Astrocyte (in vitro differentiated cells and primary cell): ENCODE measurements around the gene FITM1. TPM values are rescaled to one million over a fixed set of nuclear protein-coding genes. Genes with fewer than 3 reads are reported as not detected.

Experiments
- DNase-seq: peaks from one replicate; pipeline ENCODE4 v3.0.0-alpha.2; 2010; ENCODE audit warnings: low read depth
- FAIRE-seq: peaks from 2 replicates; lab custom pipeline; 2011; peaks lifted over from hg19 to GRCh38; lab: Jason Lieb, UNC
- H2AFZ ChIP-seq: 2 replicates; pipeline ENCODE4 v1.6.0; 2012; ENCODE audit warnings: low read depth, low read length, inconsistent platforms
- H3K27ac ChIP-seq: 2 replicates; pipeline ENCODE4 v1.5.1; 2011; ENCODE audit warnings: low read depth, low read length, inconsistent platforms
- H3K27me3 ChIP-seq: 2 replicates; pipeline ENCODE4 v1.6.0; 2011; ENCODE audit warnings: low read length, inconsistent platforms; ENCODE audit not compliant: insufficient read depth
- H3K36me3 ChIP-seq: 2 replicates; pipeline ENCODE4 v1.5.1; 2011; ENCODE audit warnings: low read length, inconsistent platforms; ENCODE audit not compliant: insufficient read depth
- H3K4me1 ChIP-seq: 2 replicates; pipeline ENCODE4 v1.5.1; 2011; ENCODE audit warnings: low read length, inconsistent platforms; ENCODE audit not compliant: insufficient read depth
- H3K4me2 ChIP-seq: 2 replicates; pipeline ENCODE4 v1.6.0; 2012; ENCODE audit warnings: low read length, inconsistent platforms
- H3K4me3 ChIP-seq: 2 replicates; pipeline ENCODE4 v1.5.1; 2011; ENCODE audit warnings: low read depth, mild to moderate bottlenecking, low read length, inconsistent platforms; ENCODE audit not compliant: insufficient read depth
- H3K79me2 ChIP-seq: 2 replicates; pipeline ENCODE4 v1.6.0; 2012; ENCODE audit warnings: mild to moderate bottlenecking, low read length, inconsistent platforms; ENCODE audit not compliant: insufficient read depth
- H3K9ac ChIP-seq: 2 replicates; pipeline ENCODE4 v1.6.0; 2012; ENCODE audit warnings: mild to moderate bottlenecking, low read length, inconsistent platforms
- H3K9me3 ChIP-seq: 2 replicates; pipeline ENCODE4 v1.5.1; 2012; ENCODE audit warnings: low read depth, mild to moderate bottlenecking, low read length, inconsistent platforms; ENCODE audit not compliant: insufficient read depth
- H4K20me1 ChIP-seq: 2 replicates; pipeline ENCODE4 v1.6.0; 2012; ENCODE audit warnings: low read length, inconsistent platforms; ENCODE audit not compliant: insufficient read depth
- H3K27ac Mint-ChIP-seq: one replicate; pipeline ENCODE4 v1.8.0; 2021; ENCODE audit warnings: mild to moderate bottlenecking, mixed read lengths; ENCODE audit not compliant: unreplicated experiment
- H3K27me3 Mint-ChIP-seq: one replicate; pipeline ENCODE4 v1.8.0; 2021; ENCODE audit warnings: low read depth, mixed read lengths; ENCODE audit not compliant: unreplicated experiment
- H3K36me3 Mint-ChIP-seq: one replicate; pipeline ENCODE4 v1.8.0; 2021; ENCODE audit warnings: low read depth, mixed read lengths; ENCODE audit not compliant: unreplicated experiment
- H3K4me1 Mint-ChIP-seq: one replicate; pipeline ENCODE4 v1.8.0; 2021; ENCODE audit warnings: low read depth, mixed read lengths; ENCODE audit not compliant: unreplicated experiment
- H3K4me3 Mint-ChIP-seq: one replicate; pipeline ENCODE4 v1.8.0; 2021; ENCODE audit warnings: mild to moderate bottlenecking, moderate library complexity, mixed read lengths; ENCODE audit not compliant: unreplicated experiment
- H3K9me3 Mint-ChIP-seq: one replicate; pipeline ENCODE4 v1.8.0; 2021; ENCODE audit warnings: mild to moderate bottlenecking, mixed read lengths; ENCODE audit not compliant: unreplicated experiment
- CTCF ChIP-seq: IDR thresholded peaks from 2 replicates; pipeline ENCODE4 v1.5.1; 2011; ENCODE audit warnings: low read depth, mild to moderate bottlenecking, inconsistent platforms, low read length, moderate library complexity; ENCODE audit not compliant: insufficient read depth
- EZH2 ChIP-seq: IDR thresholded peaks from 2 replicates; pipeline ENCODE4 v1.6.1; 2012; ENCODE audit warnings: mild to moderate bottlenecking, low read length, inconsistent platforms; ENCODE audit not compliant: insufficient read depth
- total RNA-seq: library from RNA; stranded (reverse); gene quantifications from 2 replicates; pipeline ENCODE4 v1.2.1, GENCODE V29; 2021

The FITM1 gene
- total RNA-seq, 1 donor from 2014 or later, result 0.25 TPM

GRCh38 chr14:24116128-24116814 lies 14.2 kb upstream of the FITM1 start:
- peak overlapping the region; percentile 93 for H3K9ac ChIP-seq
- peaks cover 13% of the 10 kb centered on the region for H3K4me1 ChIP-seq
- no peak for TF ChIP-seq CTCF
- no peak for TF ChIP-seq EZH2
- no peak overlapping the region for H3K27ac Mint-ChIP-seq
- H4K20me1 ChIP-seq, result no peaks in the 10 kb centered on the region
- H3K36me3 Mint-ChIP-seq, result peaks cover 23% of the 10 kb centered on the region
- H3K4me1 Mint-ChIP-seq, result peaks cover 8% of the 10 kb centered on the region
- DNase-seq, result no peak
- no peak for FAIRE-seq
- H3K9me3 Mint-ChIP-seq, result no peaks in the 10 kb centered on the region
- H3K79me2 ChIP-seq, result peaks cover 7% of the 10 kb centered on the region
- H3K9me3 ChIP-seq, result no peaks in the 10 kb centered on the region
- no peak overlapping the region for H3K27ac ChIP-seq
- H3K36me3 ChIP-seq, result peaks cover 25% of the 10 kb centered on the region
- no peaks in the 10 kb centered on the region for H3K27me3 ChIP-seq
- no peak overlapping the region for H3K4me3 ChIP-seq
- H3K27me3 Mint-ChIP-seq, result no peaks in the 10 kb centered on the region
- peak overlapping the region; percentile 97 for H3K4me2 ChIP-seq
- H3K4me3 Mint-ChIP-seq, result peak overlapping the region; percentile 94
- H2AFZ ChIP-seq, result no peak overlapping the region

GRCh38 chr14:24117179-24117578 lies 13.3 kb upstream of the FITM1 start:
- peaks cover 7% of the 10 kb centered on the region for H3K79me2 ChIP-seq
- FAIRE-seq, result no peak
- no peak overlapping the region for H3K4me3 ChIP-seq
- Mint-ChIP-seq H3K9me3 (no peaks in the 10 kb centered on the region), H3K36me3 (peaks cover 23% of the 10 kb centered on the region), H3K4me1 (peaks cover 8% of the 10 kb centered on the region), H3K4me3 (no peak overlapping the region), H3K27ac (no peak overlapping the region), H3K27me3 (no peaks in the 10 kb centered on the region)
- DNase-seq, result no peak
- H3K9ac ChIP-seq, result no peak overlapping the region
- H3K27ac ChIP-seq, result no peak overlapping the region
- H3K27me3 ChIP-seq, result no peaks in the 10 kb centered on the region
- no peak overlapping the region for H2AFZ ChIP-seq
- H3K4me1 ChIP-seq, result peaks cover 13% of the 10 kb centered on the region
- TF ChIP-seq CTCF, result no peak
- TF ChIP-seq EZH2, result no peak
- peaks cover 30% of the 10 kb centered on the region for H3K36me3 ChIP-seq
- no peaks in the 10 kb centered on the region for H4K20me1 ChIP-seq
- no peak overlapping the region for H3K4me2 ChIP-seq
- no peaks in the 10 kb centered on the region for H3K9me3 ChIP-seq

GRCh38 chr14:24119691-24120090 lies 10.8 kb upstream of the FITM1 start:
- H3K27ac Mint-ChIP-seq, result no peak overlapping the region
- TF ChIP-seq CTCF (no peak), EZH2 (no peak)
- no peaks in the 10 kb centered on the region for H3K9me3 Mint-ChIP-seq
- no peak for DNase-seq
- H3K36me3 Mint-ChIP-seq, result peaks cover 36% of the 10 kb centered on the region
- Histone ChIP-seq H3K9me3 (no peaks in the 10 kb centered on the region), H3K4me2 (no peak overlapping the region), H3K27ac (no peak overlapping the region), H3K4me3 (no peak overlapping the region), H3K36me3 (peaks cover 30% of the 10 kb centered on the region), H2AFZ (no peak overlapping the region), H3K9ac (no peak overlapping the region), H4K20me1 (no peaks in the 10 kb centered on the region), H3K27me3 (no peaks in the 10 kb centered on the region), H3K4me1 (peaks cover 8% of the 10 kb centered on the region), H3K79me2 (peaks cover 7% of the 10 kb centered on the region)
- no peaks in the 10 kb centered on the region for H3K27me3 Mint-ChIP-seq
- peaks cover 8% of the 10 kb centered on the region for H3K4me1 Mint-ChIP-seq
- no peak overlapping the region for H3K4me3 Mint-ChIP-seq
- no peak for FAIRE-seq
